ENCODE measurements around the gene TGM2. TPM values are rescaled to one million over a fixed set of nuclear protein-coding genes. Genes with fewer than 3 reads are reported as not detected.

The TGM2 gene
- total and polyA plus RNA-seq, 9 of the 15 experiments (the other 6 are each of a cell fraction or from before 2014, with no cell fraction given), result 5.5 to 78.5 (median 37.6) TPM

DNA sequence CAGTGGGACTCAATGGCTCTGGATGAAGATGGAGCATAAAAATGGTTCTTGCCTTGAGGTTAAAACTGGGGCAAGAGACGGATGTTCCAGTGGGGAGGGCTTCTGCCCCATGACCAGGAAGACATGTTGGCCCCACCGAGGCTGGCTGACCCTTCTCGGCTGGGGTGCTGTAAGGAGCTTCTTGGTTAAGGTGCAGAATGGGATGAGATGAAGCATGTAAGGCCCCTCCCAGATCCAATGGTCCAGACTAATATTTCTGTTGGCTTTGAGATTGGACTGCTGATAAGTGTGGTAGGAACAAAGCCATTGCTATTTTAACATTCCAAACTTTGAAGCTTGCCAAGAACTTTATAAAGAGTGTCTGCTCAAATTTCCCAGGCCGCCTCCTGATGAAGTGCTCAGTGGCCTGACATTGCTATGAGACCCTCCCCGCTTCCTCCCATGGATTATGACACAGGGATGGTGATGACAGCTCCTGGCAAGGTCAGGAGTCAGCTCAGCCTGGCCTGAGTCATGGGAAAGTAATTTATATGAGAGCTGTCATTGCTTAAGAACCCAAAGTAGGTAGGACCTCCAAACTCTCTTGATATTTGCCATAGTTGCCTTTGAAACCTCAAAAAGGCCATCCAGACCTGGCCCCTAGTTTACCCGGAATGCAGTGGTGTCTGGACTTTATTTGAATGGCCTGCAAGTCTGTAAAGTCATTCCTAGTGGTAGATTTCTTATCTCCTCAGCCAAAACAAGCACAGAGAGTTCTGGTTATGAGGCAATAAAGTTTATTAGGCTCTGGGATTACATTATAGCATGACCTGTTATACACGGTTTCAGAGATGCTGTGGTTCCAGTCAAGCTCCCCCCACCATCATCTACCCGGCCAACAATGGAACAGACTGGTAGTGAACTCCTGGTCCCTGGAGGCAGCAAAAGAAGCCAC is 55.2 kb downstream of the TGM2 start (continued):
- TF ChIP-seq NCOR1 (IDR thresholded peaks at IDR 0.05) (no peak), NR1H2 (CRISPR knock-in tag; IDR thresholded peaks at IDR 0.05) (no peak), EP300 (IDR thresholded peaks at IDR 0.05; ENCODE audit: low read length) (peak; percentile 60), RBM14 (IDR thresholded peaks at IDR 0.05; ENCODE audit: borderline replicate concordance, insufficient read depth, low read depth, low read length) (no peak), CTBP1 (IDR thresholded peaks at IDR 0.05; ENCODE audit: borderline replicate concordance) (peak; percentile 53), TEAD4 (IDR thresholded peaks at IDR 0.05; ENCODE audit: low read length) (peak; percentile 39), TEAD4 (CRISPR knock-in tag; IDR thresholded peaks at IDR 0.05; ENCODE audit: borderline replicate concordance) (no peak), PTTG1 (tag; IDR thresholded peaks at IDR 0.05; ENCODE audit: low read depth) (no peak), ZFPM2 (CRISPR knock-in tag; IDR thresholded peaks at IDR 0.05) (no peak), NCOA4 (IDR thresholded peaks at IDR 0.05; ENCODE audit: partially characterized antibody) (no peak), SP2 (IDR thresholded peaks at IDR 0.05; ENCODE audit: extremely low read depth, low read depth, low read length, poor library complexity, severe bottlenecking) (no peak), MXI1 (IDR thresholded peaks at IDR 0.05; ENCODE audit: low read depth, low read length) (no peak), ZNF584 (CRISPR knock-in tag; IDR thresholded peaks at IDR 0.05; ENCODE audit: low read depth) (peak; percentile 34; the same call in 1 of the 2 replicates), POLR2AphosphoS5 (IDR thresholded peaks at IDR 0.05; ENCODE audit: control insufficient read depth, insufficient read depth, low read depth, low read length) (no peak), YY1 (IDR thresholded peaks at IDR 0.05; ENCODE audit: borderline replicate concordance in 1 of 3, control insufficient read depth in 1 of 3, extremely low read depth in 1 of 3, insufficient read depth in 3 of 3, insufficient read length in 1 of 3, insufficient replicate concordance in 2 of 3, low read depth in 1 of 3, low read length in 2 of 3) (no peak), ZNF23 (CRISPR knock-in tag; IDR thresholded peaks at IDR 0.05) (no peak), WHSC1 (IDR thresholded peaks at IDR 0.05; ENCODE audit: low read length) (no peak), LCOR (CRISPR knock-in tag; IDR thresholded peaks at IDR 0.05) (0 out of 2 replicates have a peak, but pooled peaks have one; percentile 16)
- TF ChIP-seq, protein P1, sequence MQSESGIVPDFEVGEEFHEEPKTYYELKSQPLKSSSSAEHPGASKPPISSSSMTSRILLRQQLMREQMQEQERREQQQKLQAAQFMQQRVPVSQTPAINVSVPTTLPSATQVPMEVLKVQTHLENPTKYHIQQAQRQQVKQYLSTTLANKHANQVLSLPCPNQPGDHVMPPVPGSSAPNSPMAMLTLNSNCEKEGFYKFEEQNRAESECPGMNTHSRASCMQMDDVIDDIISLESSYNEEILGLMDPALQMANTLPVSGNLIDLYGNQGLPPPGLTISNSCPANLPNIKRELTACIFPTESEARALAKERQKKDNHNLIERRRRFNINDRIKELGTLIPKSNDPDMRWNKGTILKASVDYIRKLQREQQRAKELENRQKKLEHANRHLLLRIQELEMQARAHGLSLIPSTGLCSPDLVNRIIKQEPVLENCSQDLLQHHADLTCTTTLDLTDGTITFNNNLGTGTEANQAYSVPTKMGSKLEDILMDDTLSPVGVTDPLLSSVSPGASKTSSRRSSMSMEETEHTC (IDR thresholded peaks at IDR 0.05), result no peak
- TF ChIP-seq, protein P2, sequence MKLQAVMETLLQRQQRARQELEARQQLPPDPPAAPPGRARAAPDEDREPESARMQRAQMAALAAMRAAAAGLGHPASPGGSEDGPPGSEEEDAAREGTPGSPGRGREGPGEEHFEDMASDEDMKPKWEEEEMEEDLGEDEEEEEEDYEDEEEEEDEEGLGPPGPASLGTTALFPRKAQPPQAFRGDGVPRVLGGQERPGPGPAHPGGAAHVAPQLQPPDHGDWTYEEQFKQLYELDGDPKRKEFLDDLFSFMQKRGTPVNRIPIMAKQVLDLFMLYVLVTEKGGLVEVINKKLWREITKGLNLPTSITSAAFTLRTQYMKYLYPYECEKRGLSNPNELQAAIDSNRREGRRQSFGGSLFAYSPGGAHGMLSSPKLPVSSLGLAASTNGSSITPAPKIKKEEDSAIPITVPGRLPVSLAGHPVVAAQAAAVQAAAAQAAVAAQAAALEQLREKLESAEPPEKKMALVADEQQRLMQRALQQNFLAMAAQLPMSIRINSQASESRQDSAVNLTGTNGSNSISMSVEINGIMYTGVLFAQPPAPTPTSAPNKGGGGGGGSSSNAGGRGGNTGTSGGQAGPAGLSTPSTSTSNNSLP (IDR thresholded peaks at IDR 0.05; ENCODE audit: borderline replicate concordance, low read depth, low read length), result no peak
- TF ChIP-seq, protein P3, sequence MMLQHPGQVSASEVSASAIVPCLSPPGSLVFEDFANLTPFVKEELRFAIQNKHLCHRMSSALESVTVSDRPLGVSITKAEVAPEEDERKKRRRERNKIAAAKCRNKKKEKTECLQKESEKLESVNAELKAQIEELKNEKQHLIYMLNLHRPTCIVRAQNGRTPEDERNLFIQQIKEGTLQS (IDR thresholded peaks at IDR 0.05), result peak; percentile 91
- TF ChIP-seq, protein P3 (CRISPR knock-in tag; conservative IDR thresholded peaks at IDR 0.05), result no peak
